Mesenchymal stem cell (in vitro differentiated cells and primary cell): ENCODE measurements around the gene CCT6A.
A peak's percentile ranks its signal among the peaks of the same experiment; 100 is the strongest.
"Not testable (repeated sequence)": the region's sequence is repeated elsewhere in the genome, so short reads cannot be mapped to it uniquely, and the experiment has no call there.

ENCODE experiments used
- DNase-seq: peaks from one replicate; pipeline ENCODE4 v3.0.0-alpha.2; 2013
- H2AFZ ChIP-seq: one replicate; pipeline ENCODE4 v1.6.1; 2013; ENCODE audit warnings: low read depth, mild to moderate bottlenecking, control low read depth, inconsistent platforms, low read length, moderate library complexity
- H2AK5ac ChIP-seq: 2 replicates; pipeline ENCODE4 v1.6.1; 2013; ENCODE audit warnings: low read length, moderate library complexity, mild to moderate bottlenecking, inconsistent platforms; ENCODE audit not compliant: severe bottlenecking
- H2BK120ac ChIP-seq: one replicate; pipeline ENCODE4 v1.6.1; 2013; ENCODE audit warnings: low read depth, mild to moderate bottlenecking, inconsistent platforms, low read length, moderate library complexity
- H2BK12ac ChIP-seq, 2 experiments: one replicate each; pipeline ENCODE4 v1.6.1; 2013; ENCODE audit warnings: inconsistent platforms in 2 of 2, low read length in 2 of 2, mild to moderate bottlenecking in 2 of 2, moderate library complexity in 2 of 2, control low read depth in 1 of 2
- H2BK15ac ChIP-seq: one replicate; pipeline ENCODE4 v1.6.1; 2013; ENCODE audit warnings: mild to moderate bottlenecking, low read depth, inconsistent platforms; ENCODE audit not compliant: poor library complexity, severe bottlenecking
- H2BK5ac ChIP-seq: 2 replicates; pipeline ENCODE4 v1.6.1; 2013; ENCODE audit warnings: low read depth, mild to moderate bottlenecking, low read length, control low read depth, inconsistent platforms; ENCODE audit not compliant: poor library complexity, severe bottlenecking
- H3K14ac ChIP-seq, 2 experiments: one replicate each; pipeline ENCODE4 v1.6.1; 2013; ENCODE audit warnings: inconsistent platforms in 2 of 2, low read length in 2 of 2, control low read depth in 1 of 2, mild to moderate bottlenecking in 1 of 2, moderate library complexity in 1 of 2
- H3K18ac ChIP-seq, 2 experiments: one replicate each; pipeline ENCODE4 v1.6.1; 2013; ENCODE audit warnings: inconsistent platforms in 2 of 2, low read length in 2 of 2, control low read depth in 1 of 2, low read depth in 1 of 2, mild to moderate bottlenecking in 1 of 2
- H3K23ac ChIP-seq, 2 experiments: one replicate each; pipeline ENCODE4 v1.6.1; 2013; ENCODE audit warnings: inconsistent platforms in 2 of 2, low read length in 2 of 2, mild to moderate bottlenecking in 2 of 2, moderate library complexity in 2 of 2, control low read depth in 1 of 2
- H3K27ac ChIP-seq: 2 replicates; pipeline ENCODE4 v1.5.1; 2013; ENCODE audit warnings: mild to moderate bottlenecking, moderate library complexity, low read length, control low read depth, inconsistent platforms; ENCODE audit not compliant: poor library complexity, severe bottlenecking
- H3K27me3 ChIP-seq, 2 experiments: 2 replicates each; pipeline versions ENCODE4 v1.6.1 to v1.7.0; 2013; ENCODE audit warnings: low read length in 2 of 2, mild to moderate bottlenecking in 2 of 2, moderate library complexity in 2 of 2, control low read depth in 1 of 2, inconsistent platforms in 1 of 2; ENCODE audit not compliant: control insufficient read depth in 1 of 2, insufficient read depth in 1 of 2
- H3K36me3 ChIP-seq, 2 experiments: 2 replicates each; pipeline versions ENCODE4 v1.6.1 to v1.7.0; 2013; ENCODE audit warnings: low read length in 2 of 2, control low read depth in 1 of 2, inconsistent platforms in 1 of 2, low read depth in 1 of 2, mild to moderate bottlenecking in 1 of 2; ENCODE audit not compliant: insufficient read depth in 2 of 2, control insufficient read depth in 1 of 2
- H3K4ac ChIP-seq, 2 experiments: one replicate each; pipeline ENCODE4 v1.6.1; 2013; ENCODE audit warnings: inconsistent platforms in 2 of 2, low read length in 2 of 2, mild to moderate bottlenecking in 2 of 2, moderate library complexity in 2 of 2, control low read depth in 1 of 2, low read depth in 1 of 2
- H3K4me1 ChIP-seq: 2 replicates; pipeline ENCODE4 v1.6.1; 2013; ENCODE audit warnings: low read depth, low read length, control low read depth; ENCODE audit not compliant: control insufficient read depth, insufficient read depth
- H3K4me2 ChIP-seq: 2 replicates; pipeline ENCODE4 v1.6.1; 2013; ENCODE audit warnings: low read length, mild to moderate bottlenecking, inconsistent platforms; ENCODE audit not compliant: poor library complexity, severe bottlenecking
- H3K4me3 ChIP-seq, 2 experiments: 2 replicates each; pipeline versions ENCODE4 v1.5.1 to v1.7.0; 2013; ENCODE audit warnings: low read length in 2 of 2, mild to moderate bottlenecking in 2 of 2, control low read depth in 1 of 2, low read depth in 1 of 2; ENCODE audit not compliant: insufficient read depth in 1 of 2
- H3K79me1 ChIP-seq: replicated peaks from 2 replicates; pipeline ENCODE4 v1.6.1; 2013; ENCODE audit warnings: mild to moderate bottlenecking, control low read depth, low read length, inconsistent platforms; ENCODE audit not compliant: poor library complexity, severe bottlenecking
- H3K9ac ChIP-seq: 2 replicates; pipeline ENCODE4 v1.7.0; 2013; ENCODE audit warnings: mild to moderate bottlenecking, low read length, moderate library complexity
- H3K9me3 ChIP-seq: 2 replicates; pipeline ENCODE4 v1.7.0; 2013; ENCODE audit warnings: mild to moderate bottlenecking, low read length; ENCODE audit not compliant: control insufficient read depth
- H4K8ac ChIP-seq: one replicate; pipeline ENCODE4 v1.6.1; 2013; ENCODE audit warnings: inconsistent platforms, mild to moderate bottlenecking, low read length, moderate library complexity
- H4K91ac ChIP-seq: one replicate; pipeline ENCODE4 v1.6.1; 2013; ENCODE audit warnings: mild to moderate bottlenecking, low read length, inconsistent platforms
- WGBS: methylation state at CpG from one replicate; pipeline ENCODE4 v1.1.7; 2013; ENCODE audit warnings: mixed read lengths; 5-methylcytosine and 5-hydroxymethylcytosine counted together

Gene CCT6A

GRCh38 chr7:56007891-56008290, 43.7 kb upstream of the CCT6A start:
- Histone ChIP-seq H3K18ac (no peak overlapping the region), H3K36me3 (peaks cover 4 to 5% of the 10 kb centered on the region in 2 experiments), H2BK15ac (no peak overlapping the region), H3K14ac (peak overlapping the region in 1 of 2 experiments; percentile 48), H3K9ac (no peak overlapping the region), H4K91ac (no peak overlapping the region), H2AFZ (no peak overlapping the region), H2BK5ac (no peak overlapping the region), H4K8ac (no peak overlapping the region), H3K23ac (no peak overlapping the region), H2BK12ac (no peak overlapping the region), H3K4me1 (peaks cover 10% of the 10 kb centered on the region), H3K79me1 (no peaks in the 10 kb centered on the region), H3K4ac (no peak overlapping the region), H3K27ac (no peak overlapping the region), H2BK120ac (no peak overlapping the region), H3K27me3 (no peaks in the 10 kb centered on the region), H2AK5ac (peak overlapping the region; percentile 77), H3K4me2 (no peak overlapping the region), H3K9me3 (no peaks in the 10 kb centered on the region), H3K4me3 (no peak overlapping the region)
- DNase-seq, result no peak
- WGBS, result 93% methylated on average over 9 of the region's 9 CpGs

- Histone ChIP-seq H2AK5ac (no peak overlapping the region), H3K79me1 (peaks cover 1% of the 10 kb centered on the region), H3K27ac (no peak overlapping the region), H2BK120ac (no peak overlapping the region), H3K9ac (no peak overlapping the region), H2BK5ac (no peak overlapping the region), H3K4me1 (peaks cover 10% of the 10 kb centered on the region), H3K18ac (no peak overlapping the region), H3K27me3 (no peaks in the 10 kb centered on the region), H4K91ac (no peak overlapping the region), H3K36me3 (peaks cover 11 to 16% of the 10 kb centered on the region in 2 experiments), H3K23ac (no peak overlapping the region), H2BK12ac (no peak overlapping the region), H3K4me3 (no peak overlapping the region), H3K9me3 (no peaks in the 10 kb centered on the region), H2AFZ (no peak overlapping the region), H3K4me2 (no peak overlapping the region), H4K8ac (no peak overlapping the region), H3K4ac (no peak overlapping the region), H2BK15ac (no peak overlapping the region), H3K14ac (no peak overlapping the region)
- no peak for DNase-seq
- WGBS, result 96% methylated on average over 7 of the region's 7 CpGs
Measured at GRCh38 chr7:56009695-56010094, 41.9 kb upstream of the CCT6A start.

- 100% methylated on average over 1 of the region's 3 CpGs for WGBS
- H3K4ac ChIP-seq, result not testable (repeated sequence)
Measured at GRCh38 chr7:56017015-56017414, 34.5 kb upstream of the CCT6A start.

GRCh38 chr7:56019501-56019900, 32.1 kb upstream of the CCT6A start:
- WGBS, result 84% methylated on average over 9 of the region's 9 CpGs
- no peak overlapping the region for H3K4ac ChIP-seq
- no peaks in the 10 kb centered on the region for H3K27me3 ChIP-seq
- H2AFZ ChIP-seq, result no peak overlapping the region
- H4K8ac ChIP-seq, result no peak overlapping the region
- H3K9me3 ChIP-seq, result no peaks in the 10 kb centered on the region
- H3K23ac ChIP-seq, result no peak overlapping the region
- H3K4me1 ChIP-seq, result no peaks in the 10 kb centered on the region
- H2BK15ac ChIP-seq, result no peak overlapping the region
- no peak overlapping the region for H4K91ac ChIP-seq
- no peak overlapping the region for H3K9ac ChIP-seq
- no peak overlapping the region for H2BK12ac ChIP-seq
- H2BK120ac ChIP-seq, result no peak overlapping the region
- no peak overlapping the region for H3K18ac ChIP-seq
- H3K4me2 ChIP-seq, result no peak overlapping the region
- H2BK5ac ChIP-seq, result no peak overlapping the region
- peaks cover 2% of the 10 kb centered on the region for H3K79me1 ChIP-seq
- H3K4me3 ChIP-seq, result no peak overlapping the region
- DNase-seq, result no peak
- H3K27ac ChIP-seq, result no peak overlapping the region
- no peak overlapping the region for H2AK5ac ChIP-seq
- H3K36me3 ChIP-seq, result peaks cover 25 to 31% of the 10 kb centered on the region in 2 experiments
- no peak overlapping the region for H3K14ac ChIP-seq

More at GRCh38 chr7:56017015-56017414, 34.5 kb upstream of the CCT6A start:
- not testable (repeated sequence) for H2AK5ac ChIP-seq, H2BK5ac ChIP-seq, H3K27ac ChIP-seq, H2BK12ac ChIP-seq, H3K27me3 ChIP-seq, H2AFZ ChIP-seq, H3K4me1 ChIP-seq, H2BK15ac ChIP-seq, H3K4me2 ChIP-seq, H3K18ac ChIP-seq, H4K91ac ChIP-seq, H3K14ac ChIP-seq, H2BK120ac ChIP-seq, H3K9me3 ChIP-seq, DNase-seq, H3K9ac ChIP-seq, H3K79me1 ChIP-seq, H4K8ac ChIP-seq, H3K23ac ChIP-seq, H3K4me3 ChIP-seq
- peaks cover 29 to 42% of the 10 kb centered on the region in 2 experiments for H3K36me3 ChIP-seq
